ENCODE results near the gene PLEKHG3. TPM values are rescaled to one million over a fixed set of nuclear protein-coding genes. Genes with fewer than 3 reads are reported as not detected.

Gene PLEKHG3
- total and polyA plus RNA-seq, 2 of the 4 experiments (the other 2 are of a cell fraction), result 8.2 to 8.4 TPM

DNA sequence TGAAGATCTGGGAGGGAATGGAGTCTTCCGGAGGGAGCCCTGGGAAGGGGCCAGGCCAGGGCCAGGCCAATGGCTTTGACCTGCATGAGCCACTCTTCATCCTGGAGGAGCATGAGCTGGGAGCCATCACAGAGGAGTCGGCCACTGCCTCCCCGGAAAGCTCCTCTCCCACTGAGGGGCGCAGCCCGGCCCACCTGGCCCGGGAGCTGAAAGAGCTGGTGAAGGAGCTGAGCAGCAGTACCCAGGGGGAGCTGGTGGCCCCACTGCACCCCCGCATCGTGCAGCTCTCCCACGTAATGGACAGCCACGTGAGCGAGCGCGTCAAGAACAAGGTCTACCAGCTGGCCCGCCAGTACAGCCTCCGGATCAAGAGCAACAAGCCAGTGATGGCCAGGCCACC, 37.7 kb downstream of the PLEKHG3 start:
- Histone ChIP-seq H3K27me3 (ENCODE audit: control insufficient read depth, insufficient read depth, low read length) (no peaks in the 10 kb centered on the region), H2AFZ (replicated peaks; ENCODE audit: low read length, poor library complexity) (no peak overlapping the region), H2BK20ac (ENCODE audit: low read depth, low read length) (no peak overlapping the region), H3K36me3 (ENCODE audit: control insufficient read depth, insufficient read depth, low read length) (peaks cover 35% of the 10 kb centered on the region), H4K8ac (ENCODE audit: low read depth in 2 of 2, low read length in 2 of 2) (no peak overlapping the region), H3K18ac (ENCODE audit: low read depth, low read length) (no peak overlapping the region), H2AK9ac (replicated peaks; ENCODE audit: low read depth, low read length, poor library complexity) (no peak overlapping the region), H3K14ac (replicated peaks; ENCODE audit: low read depth, low read length) (no peak overlapping the region), H3K4me3 (ENCODE audit: insufficient read depth, low read depth, low read length) (no peak overlapping the region), H3K27ac (ENCODE audit: insufficient read depth, low read length) (no peak overlapping the region), H3K23ac (ENCODE audit: low read depth, low read length) (no peak overlapping the region), H3K9me3 (ENCODE audit: control insufficient read depth, insufficient read depth, low read length) (peaks cover 2% of the 10 kb centered on the region; the same call in 1 of the 2 replicates), H2BK15ac (ENCODE audit: low read depth, low read length) (no peak overlapping the region), H4K20me1 (ENCODE audit: insufficient read depth, low read length) (no peaks in the 10 kb centered on the region), H3K56ac (ENCODE audit: extremely low read depth, insufficient read depth, low read length) (no peak overlapping the region), H4K91ac (ENCODE audit: insufficient read depth, low read depth, low read length) (no peak overlapping the region), H3K9ac (ENCODE audit: low read depth, low read length) (no peak overlapping the region), H3K4me2 (ENCODE audit: low read depth, low read length) (no peak overlapping the region), H2BK5ac (ENCODE audit: low read depth, low read length, poor library complexity, severe bottlenecking) (no peak overlapping the region), H4K5ac (ENCODE audit: low read depth, low read length) (no peak overlapping the region), H2BK120ac (ENCODE audit: low read depth, low read length) (no peak overlapping the region), H3K4ac (ENCODE audit: low read depth, low read length) (no peak overlapping the region), H3K9me1 (ENCODE audit: insufficient read depth, low read length) (peaks cover 4% of the 10 kb centered on the region; the same call in 1 of the 2 replicates), H3K4me1 (ENCODE audit: control insufficient read depth, insufficient read depth, low read length) (peaks cover 14% of the 10 kb centered on the region), H2AK5ac (ENCODE audit: low read depth, low read length) (no peak overlapping the region), H3K79me1 (ENCODE audit: low read depth in 1 of 2, low read length in 2 of 2) (no peaks in the 10 kb centered on the region)
- BruUV-seq (replicated peaks), result no TSS peak
- intact Hi-C loops (cut with micrococcal nuclease), result no loop called here
- ChIA-PET CTCF (no interaction called here), POLR2A (ENCODE audit: unreplicated experiment) (interaction anchor here (1.1 kb wide), 1 partner anchor 8 kb away, joined by 3 read pairs; no protein-coding TSS in a partner anchor)
- dilution Hi-C loops (cut with HindIII; ENCODE audit: low sequenced_read_pairs, unreplicated experiment), result no loop called here
- DNase-seq, result no peak
- no peak for TF ChIP-seq NFE2L2 (IDR thresholded peaks at IDR 0.05; ENCODE audit: low read depth, low read length)
- no peak for TF ChIP-seq RAD21 (IDR thresholded peaks at IDR 0.05; ENCODE audit: low read length)
- TF ChIP-seq SMC3 (IDR thresholded peaks at IDR 0.05; ENCODE audit: low read depth, low read length), result no peak
- no peak for TF ChIP-seq POLR2A (IDR thresholded peaks at IDR 0.05; ENCODE audit: low read depth, low read length)
- TF ChIP-seq RFX5 (IDR thresholded peaks at IDR 0.05; ENCODE audit: low read depth, low read length), result no peak
- no peak for TF ChIP-seq MAZ (IDR thresholded peaks at IDR 0.05; ENCODE audit: borderline replicate concordance, low read depth, low read length)
- TF ChIP-seq MAFK (IDR thresholded peaks at IDR 0.05; ENCODE audit: low read depth, low read length), result no peak
- TF ChIP-seq MXI1 (IDR thresholded peaks at IDR 0.05; ENCODE audit: borderline replicate concordance, low read depth, low read length), result no peak
- TF ChIP-seq, protein P1, sequence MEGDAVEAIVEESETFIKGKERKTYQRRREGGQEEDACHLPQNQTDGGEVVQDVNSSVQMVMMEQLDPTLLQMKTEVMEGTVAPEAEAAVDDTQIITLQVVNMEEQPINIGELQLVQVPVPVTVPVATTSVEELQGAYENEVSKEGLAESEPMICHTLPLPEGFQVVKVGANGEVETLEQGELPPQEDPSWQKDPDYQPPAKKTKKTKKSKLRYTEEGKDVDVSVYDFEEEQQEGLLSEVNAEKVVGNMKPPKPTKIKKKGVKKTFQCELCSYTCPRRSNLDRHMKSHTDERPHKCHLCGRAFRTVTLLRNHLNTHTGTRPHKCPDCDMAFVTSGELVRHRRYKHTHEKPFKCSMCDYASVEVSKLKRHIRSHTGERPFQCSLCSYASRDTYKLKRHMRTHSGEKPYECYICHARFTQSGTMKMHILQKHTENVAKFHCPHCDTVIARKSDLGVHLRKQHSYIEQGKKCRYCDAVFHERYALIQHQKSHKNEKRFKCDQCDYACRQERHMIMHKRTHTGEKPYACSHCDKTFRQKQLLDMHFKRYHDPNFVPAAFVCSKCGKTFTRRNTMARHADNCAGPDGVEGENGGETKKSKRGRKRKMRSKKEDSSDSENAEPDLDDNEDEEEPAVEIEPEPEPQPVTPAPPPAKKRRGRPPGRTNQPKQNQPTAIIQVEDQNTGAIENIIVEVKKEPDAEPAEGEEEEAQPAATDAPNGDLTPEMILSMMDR (conservative IDR thresholded peaks at IDR 0.05; ENCODE audit: low read depth, low read length), result no peak
- TF ChIP-seq CEBPB (IDR thresholded peaks at IDR 0.05; ENCODE audit: low read depth, low read length), result no peak
- no peak for TF ChIP-seq CHD1 (IDR thresholded peaks at IDR 0.05; ENCODE audit: low read depth, low read length)
- no peak for TF ChIP-seq BHLHE40 (IDR thresholded peaks at IDR 0.05; ENCODE audit: low read depth, low read length)
- TF ChIP-seq, protein P2, sequence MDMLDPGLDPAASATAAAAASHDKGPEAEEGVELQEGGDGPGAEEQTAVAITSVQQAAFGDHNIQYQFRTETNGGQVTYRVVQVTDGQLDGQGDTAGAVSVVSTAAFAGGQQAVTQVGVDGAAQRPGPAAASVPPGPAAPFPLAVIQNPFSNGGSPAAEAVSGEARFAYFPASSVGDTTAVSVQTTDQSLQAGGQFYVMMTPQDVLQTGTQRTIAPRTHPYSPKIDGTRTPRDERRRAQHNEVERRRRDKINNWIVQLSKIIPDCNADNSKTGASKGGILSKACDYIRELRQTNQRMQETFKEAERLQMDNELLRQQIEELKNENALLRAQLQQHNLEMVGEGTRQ (IDR thresholded peaks at IDR 0.05; ENCODE audit: low read depth, low read length), result no peak
- TF ChIP-seq, protein P3, sequence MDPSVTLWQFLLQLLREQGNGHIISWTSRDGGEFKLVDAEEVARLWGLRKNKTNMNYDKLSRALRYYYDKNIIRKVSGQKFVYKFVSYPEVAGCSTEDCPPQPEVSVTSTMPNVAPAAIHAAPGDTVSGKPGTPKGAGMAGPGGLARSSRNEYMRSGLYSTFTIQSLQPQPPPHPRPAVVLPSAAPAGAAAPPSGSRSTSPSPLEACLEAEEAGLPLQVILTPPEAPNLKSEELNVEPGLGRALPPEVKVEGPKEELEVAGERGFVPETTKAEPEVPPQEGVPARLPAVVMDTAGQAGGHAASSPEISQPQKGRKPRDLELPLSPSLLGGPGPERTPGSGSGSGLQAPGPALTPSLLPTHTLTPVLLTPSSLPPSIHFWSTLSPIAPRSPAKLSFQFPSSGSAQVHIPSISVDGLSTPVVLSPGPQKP (IDR thresholded peaks at IDR 0.05; ENCODE audit: borderline replicate concordance, low read depth, low read length), result no peak
- TF ChIP-seq RCOR1 (IDR thresholded peaks at IDR 0.05; ENCODE audit: insufficient replicate concordance, low read length), result no peak
- WGBS, 2 experiments (ENCODE audit: extremely low coverage in 2 of 2, insufficient read length in 1 of 2), result 95% methylated on average over 7 of the region's 15 CpGs; no CpG with 5 or more reads in 1 of the 2 experiments
- ATAC-seq (ENCODE audit: low read depth), result no peak
- in situ Hi-C loops (cut with MboI; ENCODE audit: low sequenced_read_pairs), result no loop called here
